IPS DF 4.7 (cell line): ENCODE results near the gene SETSIP.
"Not testable (repeated sequence)": the region's sequence is repeated elsewhere in the genome, so short reads cannot be mapped to it uniquely, and the experiment has no call there.

Experiments
- DNase-seq: peaks from one replicate; pipeline ENCODE4 v3.0.0-alpha.2; 2013; ENCODE audit warnings: low spot score; ENCODE audit errors: extremely low read depth

Gene SETSIP, protein sequence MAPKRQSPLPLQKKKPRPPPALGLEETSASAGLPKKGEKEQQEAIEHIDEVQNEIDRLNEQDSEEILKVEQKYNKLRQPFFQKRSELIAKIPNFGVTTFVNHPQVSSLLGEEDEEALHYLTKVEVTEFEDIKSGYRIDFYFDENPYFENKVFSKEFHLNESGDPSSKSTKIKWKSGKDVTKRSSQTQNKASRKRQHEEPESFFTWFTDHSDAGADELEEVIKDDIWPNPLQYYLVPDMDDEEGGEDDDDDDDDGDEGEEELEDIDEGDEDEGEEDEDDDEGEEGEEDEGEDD

DNA sequence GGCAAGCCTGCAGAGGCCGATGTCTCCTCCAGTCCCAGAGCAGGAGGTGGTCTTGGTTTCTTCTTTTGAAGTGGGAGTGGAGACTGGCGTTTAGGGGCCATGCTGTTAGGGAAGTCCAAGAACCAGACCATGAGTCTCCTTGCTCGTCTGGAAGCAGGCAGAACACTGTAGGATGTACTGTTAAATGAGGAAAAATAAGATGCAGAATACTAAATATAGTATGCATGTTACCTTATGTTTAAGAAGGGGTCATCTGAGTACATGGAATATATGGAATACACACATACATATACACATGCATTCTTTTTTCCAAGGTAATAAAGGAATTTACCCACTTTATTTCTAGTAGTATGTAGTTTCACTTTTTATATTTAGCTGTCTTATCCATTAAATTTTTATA, at the start of gene SETSIP:
SETSIP (minus strand) TSS at position 101 of the 400 bp plus-strand sequence; CDS start at position 101, 0 bp downstream.
- no peak for DNase-seq

DNA sequence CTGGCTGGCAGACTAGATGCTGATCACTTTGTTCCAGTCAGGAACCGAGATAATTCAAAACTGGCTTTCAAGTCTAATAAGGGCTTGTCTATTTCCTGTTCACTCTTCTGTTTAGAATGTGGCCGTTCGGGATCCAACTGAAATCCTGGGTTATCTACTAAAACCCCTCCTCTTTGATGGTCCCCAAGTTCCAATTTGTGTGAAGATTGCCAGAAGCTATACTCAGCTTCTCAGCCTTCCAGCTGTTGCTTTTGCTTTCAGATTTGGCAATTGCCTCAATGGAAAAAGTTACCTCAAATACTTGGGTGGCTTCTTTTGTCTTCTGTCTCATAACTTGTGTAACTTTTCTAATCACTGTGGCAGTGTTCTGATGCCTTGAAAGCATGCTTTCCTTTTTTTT, 48.7 kb upstream of the SETSIP start:
- DNase-seq: no peak

DNA sequence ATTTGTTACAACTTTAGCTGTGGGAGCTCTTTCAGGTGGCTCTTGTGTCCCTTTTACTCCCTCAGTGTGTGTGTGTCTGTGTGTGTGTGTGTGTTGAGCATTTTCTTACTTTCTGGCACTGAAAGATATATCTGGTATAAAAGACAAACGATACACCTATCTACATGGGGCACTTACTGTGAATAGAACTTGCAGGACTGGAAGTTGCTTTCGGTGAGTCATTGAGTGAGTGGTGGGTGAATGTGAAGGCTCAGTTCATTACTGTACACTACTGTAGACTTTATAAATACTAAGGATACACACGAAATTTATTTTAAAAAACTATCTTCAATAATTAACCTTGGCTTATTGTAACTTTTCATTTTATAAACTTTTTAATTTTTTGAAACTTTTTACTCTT, 43.6 kb upstream of the SETSIP start:
- no peak for DNase-seq

DNA sequence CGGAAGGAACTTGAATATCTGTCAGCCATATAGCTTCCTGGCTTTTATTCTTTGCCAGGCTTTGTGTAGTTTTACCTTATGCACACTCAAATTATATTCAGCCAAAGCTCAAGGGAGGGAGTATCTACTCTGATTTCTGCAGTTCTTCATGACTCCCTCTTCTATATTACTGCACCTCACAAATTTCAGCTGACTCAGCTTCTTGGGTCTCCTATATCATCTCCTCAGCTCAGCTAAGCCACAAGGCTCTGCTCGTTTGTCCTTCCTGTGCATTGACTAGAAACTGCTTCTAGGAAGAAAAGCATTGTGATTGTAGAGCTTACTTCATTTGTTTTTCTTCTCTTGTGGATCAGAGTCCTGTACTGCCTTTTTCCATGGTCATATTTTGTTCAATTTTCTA, 42.3 kb upstream of the SETSIP start:
- no peak for DNase-seq

DNA sequence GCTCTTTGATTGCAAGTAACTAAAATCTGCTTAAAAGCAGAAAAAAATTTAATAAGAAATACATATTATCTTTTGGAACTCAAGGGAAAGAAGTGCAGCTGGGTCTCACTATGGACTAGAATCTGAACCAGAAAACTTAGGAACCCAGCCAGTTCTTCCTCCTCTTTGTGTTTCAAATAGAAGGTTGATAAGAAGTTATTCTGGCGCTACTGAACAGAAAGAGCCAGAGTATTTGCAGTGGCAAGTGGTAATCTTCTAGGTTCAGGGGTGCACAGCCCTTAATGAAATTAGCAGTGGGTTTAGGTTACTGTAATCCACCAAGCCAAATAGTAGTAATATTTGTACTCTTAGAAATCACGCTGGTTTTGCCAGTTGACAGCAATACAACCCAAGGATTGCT, 33.4 kb upstream of the SETSIP start:
- no peak for DNase-seq

DNA sequence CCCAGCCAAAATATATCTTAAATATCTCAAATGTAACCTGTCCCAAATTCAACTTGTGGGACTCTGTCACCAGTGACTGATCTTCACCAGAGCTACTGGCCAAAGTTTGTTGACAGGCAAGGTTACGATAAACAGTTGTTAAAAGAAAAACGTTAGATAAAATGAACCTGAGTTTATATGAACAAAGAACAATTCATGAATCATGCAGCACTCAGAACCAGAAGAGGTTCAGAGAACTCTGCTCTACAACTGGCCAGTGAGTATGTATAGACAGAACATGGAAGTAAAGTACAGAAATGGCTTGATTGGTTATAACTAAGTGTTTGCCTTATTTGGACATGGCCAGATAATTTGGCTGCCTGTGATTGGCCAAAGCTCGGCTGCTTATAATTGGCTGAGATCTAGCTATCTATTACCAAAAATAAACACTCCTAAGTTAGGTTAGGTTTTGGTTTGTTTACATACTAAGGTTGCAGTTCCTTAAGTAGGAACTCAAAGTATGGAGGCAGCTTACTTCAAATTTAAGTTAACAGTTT, 30.4 kb upstream of the SETSIP start:
- no peak for DNase-seq

DNA sequence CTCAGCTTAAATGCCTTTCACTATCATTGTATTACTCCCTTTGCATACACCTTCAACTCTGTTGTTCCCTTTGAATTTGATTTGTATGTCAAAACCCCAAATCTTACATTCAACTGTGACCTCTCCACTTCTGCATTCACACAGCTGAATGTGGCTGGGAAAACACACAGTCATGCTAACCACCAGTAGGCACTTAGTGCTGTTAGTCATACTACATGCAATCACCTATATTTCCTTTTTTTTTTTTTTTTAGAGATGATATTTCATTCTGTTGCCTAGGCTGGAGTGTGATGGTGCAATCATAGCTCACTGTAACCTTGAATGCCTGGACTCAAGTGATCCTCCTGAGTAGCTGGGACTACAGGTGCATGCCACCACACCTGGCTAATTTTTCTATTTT, 21.1 kb upstream of the SETSIP start:
- no peak for DNase-seq

DNA sequence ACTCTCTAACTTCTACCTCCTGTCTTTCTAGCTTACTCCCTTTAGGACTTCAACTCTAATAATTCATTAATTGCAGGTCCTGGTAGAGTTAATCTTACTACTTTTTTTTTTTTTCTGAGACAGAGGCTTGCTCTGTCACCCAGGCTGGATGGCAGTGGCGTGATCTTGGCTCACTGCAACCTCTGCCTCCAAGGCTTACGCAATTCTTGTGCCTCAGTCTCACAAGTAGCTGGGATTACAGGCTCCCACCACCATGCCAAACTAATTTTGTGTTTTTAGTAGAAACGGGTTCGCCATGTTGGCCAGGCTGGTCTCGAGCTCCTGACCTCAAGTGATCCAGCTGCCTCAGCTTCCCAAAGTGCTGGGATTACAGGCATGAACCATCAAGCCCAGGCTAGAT, 20.7 kb upstream of the SETSIP start:
- DNase-seq: no peak

DNA sequence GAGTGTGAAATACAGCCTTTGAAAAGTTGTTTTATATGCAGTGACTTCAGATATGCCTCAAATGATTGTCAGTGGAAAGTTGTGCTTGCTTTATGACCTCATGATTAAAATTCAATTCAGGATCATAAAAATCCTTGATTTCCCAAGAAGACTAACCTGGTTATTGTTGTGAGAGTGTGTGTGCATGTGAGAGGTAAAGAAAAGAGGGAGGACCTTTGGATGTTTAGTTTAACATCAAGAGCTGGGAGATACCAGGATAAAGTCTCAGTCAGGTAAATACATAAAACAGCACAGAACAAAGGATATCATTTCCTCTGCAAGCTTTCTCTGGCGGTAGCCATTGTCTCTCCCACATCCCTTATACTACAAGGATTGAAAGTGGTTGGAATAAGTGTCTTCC, 19.4 kb upstream of the SETSIP start:
- DNase-seq: no peak

DNA sequence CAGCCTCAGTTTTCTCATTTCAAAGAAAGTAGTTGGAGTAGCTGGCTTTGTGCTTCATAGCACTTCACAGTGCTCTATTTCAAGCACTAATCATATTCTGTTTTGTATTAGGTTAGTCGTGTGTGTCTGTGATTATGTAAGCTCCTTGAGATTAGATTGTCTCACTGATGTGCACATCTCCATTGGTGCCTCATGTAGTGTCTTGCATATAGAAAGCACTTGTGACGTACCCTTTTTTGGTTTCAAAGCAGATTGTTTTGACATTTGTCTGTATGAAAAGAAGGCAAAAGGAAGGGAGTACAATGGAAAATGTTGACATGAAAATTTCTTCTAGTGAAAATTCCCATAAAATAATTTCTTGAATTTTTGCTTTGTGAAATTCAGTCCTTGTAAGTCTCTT, 18.9 kb upstream of the SETSIP start:
- DNase-seq: no peak

DNA sequence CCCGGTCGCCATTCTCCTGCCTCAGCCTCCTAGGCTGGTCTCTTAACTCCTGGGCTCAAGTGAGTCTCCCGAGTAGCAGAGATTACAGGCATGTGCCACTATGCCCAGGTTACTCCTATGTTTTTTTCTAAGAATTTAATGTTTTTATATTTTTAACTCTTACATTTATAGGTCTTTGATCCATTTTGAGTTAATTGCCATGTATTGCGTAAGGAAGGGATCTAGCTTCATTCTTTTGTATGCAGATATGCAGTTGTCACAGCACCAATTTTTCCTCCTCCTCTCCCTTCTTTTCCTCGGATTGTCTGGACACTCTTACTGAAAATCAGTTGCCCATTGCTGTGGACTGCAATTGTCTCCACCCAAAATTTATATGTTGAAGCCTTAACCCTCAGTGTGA, 16.4 kb upstream of the SETSIP start:
- no peak for DNase-seq

DNA sequence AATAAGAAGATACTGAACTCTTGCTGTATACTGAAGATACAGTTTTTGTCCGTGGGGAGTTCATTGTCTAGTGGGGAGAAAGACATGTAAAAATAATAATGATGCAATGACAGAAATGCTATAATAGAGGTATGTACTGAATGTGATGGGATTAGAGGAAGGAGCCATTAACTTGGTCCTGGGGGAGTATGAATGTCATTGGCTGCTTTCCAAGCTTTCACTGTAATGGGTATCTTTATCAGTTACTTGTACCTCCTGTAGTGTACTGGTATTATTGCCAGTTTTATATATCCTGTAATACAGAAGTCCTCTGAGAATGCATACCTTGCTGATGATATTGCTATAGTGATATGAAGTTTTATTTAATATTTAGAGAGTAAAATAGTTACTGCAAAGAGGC, 12.3 kb upstream of the SETSIP start:
- no peak for DNase-seq

DNA sequence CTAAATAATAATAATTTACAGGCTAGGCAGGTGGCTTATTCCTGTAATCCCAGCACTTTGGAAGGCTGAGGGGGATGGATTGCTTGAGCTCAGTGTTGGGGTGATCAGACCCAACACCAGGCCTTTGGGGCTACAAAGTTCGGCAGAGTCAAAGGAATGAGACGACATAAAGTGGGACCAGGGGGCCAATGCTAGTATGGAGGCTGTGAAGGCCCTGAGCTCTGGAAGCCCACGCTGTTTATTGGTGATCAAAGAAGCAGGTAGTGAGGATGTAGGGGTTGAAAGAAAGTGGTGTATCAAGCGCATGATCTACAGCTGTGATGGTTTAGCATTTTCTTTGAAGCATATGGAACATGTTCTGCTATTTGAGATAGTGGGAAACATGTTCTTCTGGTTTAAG, 10.5 kb upstream of the SETSIP start:
- no peak for DNase-seq

DNA sequence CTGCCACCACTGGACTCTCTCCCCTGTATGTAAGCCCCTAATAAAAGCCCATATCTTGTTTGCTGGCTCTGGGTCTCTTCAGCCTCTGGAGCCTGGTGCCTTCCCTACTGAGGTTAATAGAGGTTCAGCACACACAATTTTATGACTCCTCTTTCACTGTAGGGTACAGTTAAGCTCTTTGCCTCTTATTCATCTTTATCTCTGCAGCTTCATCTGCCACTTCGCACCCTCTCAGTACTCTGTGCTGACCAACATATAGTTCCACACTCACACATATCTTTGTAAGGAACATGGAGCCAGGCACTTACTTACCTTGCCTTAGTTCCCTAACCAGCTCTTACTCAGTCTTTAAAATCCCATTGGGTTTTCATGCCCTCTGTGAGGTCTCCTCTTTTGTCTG, 9.4 kb upstream of the SETSIP start:
- DNase-seq: no peak

DNA sequence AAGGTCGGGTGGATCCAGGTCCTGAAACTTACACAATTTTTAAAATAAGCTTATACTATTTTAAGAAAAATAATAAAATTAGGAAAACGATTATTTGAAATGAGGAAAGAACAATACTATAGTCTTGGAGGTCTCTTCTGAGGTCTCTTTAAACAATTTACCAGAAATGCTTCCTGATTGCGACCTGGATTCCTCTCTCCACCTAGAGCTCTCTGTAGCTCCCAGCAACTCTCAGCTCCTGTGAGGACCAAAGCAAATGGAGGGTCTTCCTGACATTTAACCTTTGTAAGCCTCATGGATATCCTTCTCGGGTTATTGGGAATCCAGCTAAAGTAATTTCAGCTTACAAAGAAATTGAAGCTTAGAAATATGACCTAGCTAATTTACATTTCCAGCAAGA, 5.8 kb upstream of the SETSIP start:
- DNase-seq: no peak

DNA sequence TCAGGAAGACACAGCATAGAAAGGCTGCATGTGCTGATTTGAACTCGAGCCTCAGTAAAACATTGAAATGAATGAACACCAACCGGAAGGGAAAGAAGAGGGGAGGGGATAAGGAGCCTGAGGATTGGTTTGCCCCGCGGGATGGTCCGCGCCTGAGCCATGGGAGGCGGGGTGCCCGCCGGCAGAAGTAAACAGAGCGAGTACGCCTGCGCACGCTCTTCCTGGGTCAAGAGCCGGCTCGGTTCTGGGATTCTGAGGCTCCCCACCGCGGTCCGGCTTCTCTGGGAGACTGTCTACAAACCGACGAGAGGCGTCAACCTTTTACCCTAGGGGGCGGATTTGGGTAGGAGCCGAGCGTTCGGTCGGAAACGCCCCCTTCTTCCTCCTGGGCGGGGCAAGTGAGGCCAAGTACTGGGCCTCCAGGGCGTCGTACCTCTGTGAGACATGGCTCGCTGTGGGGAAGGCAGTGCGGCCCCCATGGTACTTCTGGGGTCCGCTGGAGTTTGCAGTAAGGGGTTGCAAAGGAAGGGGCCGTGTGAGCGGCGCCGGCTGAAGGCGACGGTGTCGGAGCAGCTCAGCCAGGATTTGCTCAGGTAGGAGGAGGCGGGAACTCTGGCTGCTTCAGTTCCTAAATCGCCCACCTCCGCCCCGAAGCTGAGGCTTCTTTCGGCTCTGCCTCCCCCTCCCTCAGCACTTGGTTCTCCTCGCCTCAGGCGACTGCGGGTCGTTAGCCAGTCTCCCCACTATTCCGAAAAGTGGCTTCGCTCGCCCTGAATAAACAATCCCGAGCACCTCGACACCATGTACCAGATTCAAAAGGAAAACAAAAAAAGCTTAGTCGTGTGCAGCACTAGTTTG, 5.1 kb upstream of the SETSIP start, which contains the start of gene BTBD8:
BTBD8 (plus strand) TSS at position 218 of the 858 bp plus-strand sequence; CDS start at position 445, 227 bp downstream.
- peak; percentile 79 for DNase-seq

DNA sequence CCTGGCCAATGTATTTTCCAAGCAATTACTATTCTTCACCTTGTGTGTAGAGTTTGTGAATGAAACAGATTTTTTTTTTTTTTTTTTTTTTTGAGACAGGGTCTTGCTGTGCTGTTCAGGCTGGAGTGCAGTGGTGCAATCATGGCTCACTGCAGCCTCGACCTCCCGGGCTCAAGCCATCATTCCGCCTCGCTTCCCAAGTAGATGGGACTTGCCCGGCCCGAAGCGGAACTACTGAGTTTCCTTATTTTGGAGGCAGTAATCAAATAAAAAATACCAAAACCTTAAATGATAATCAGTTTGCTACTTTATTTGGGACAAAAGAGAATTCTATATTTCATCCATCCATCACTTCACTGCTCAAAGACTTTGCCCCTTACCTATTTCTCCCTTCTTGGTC, 4.2 kb upstream of the SETSIP start:
- no peak for DNase-seq

DNA sequence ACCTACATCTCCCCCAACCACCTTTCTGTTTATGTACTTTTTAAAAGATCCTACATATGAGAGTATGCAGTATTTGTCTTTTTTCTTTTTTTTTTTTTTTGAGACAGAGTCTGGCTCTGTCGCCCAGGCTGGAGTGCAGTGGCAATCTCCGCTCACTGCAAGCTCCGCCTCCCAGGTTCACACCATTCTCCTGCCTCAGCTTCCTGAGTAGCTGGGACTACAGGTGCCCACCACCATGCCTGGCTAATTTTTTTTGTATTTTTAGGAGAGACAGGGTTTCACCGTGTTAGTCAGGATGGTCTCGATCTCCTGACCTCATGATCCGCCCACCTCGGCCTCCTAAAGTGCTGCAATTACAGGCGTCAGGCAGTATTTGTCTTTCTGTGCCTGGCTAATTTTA, 2.9 kb upstream of the SETSIP start:
- not testable (repeated sequence) for DNase-seq

DNA sequence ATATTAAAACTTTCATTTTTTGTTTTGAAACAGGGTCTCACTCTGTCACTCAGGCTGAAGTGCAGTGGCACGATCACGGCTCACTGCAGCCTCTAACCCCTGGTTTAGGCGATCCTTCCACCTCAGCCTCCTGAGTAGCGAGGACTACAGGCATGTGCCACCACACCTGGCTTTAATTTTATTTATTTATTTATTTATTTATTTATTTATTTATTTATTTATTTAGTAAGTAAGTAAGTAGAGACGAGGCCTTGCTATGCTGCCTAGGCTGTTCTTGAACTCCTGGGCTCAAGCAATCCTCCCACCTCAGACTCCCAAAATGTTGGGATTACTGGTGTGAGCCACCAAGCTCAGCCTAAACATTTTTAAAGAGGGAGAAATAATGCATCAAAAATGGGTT, 1.2 kb upstream of the SETSIP start:
- no peak for DNase-seq

DNA sequence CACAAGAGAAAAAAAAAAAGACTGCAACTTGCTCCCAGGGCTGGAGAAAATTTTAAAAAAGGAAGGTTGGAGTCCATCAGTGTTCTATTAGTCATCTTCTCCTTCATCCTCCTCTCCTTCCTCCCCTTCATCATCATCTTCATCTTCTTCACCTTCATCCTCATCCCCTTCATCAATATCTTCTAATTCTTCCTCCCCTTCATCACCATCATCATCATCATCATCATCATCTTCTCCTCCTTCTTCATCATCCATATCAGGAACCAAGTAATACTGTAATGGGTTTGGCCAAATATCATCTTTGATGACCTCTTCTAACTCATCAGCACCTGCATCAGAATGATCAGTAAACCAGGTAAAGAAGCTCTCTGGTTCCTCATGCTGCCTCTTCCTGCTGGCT, 765 bp downstream of the SETSIP start:
- DNase-seq: not testable (repeated sequence)

DNA sequence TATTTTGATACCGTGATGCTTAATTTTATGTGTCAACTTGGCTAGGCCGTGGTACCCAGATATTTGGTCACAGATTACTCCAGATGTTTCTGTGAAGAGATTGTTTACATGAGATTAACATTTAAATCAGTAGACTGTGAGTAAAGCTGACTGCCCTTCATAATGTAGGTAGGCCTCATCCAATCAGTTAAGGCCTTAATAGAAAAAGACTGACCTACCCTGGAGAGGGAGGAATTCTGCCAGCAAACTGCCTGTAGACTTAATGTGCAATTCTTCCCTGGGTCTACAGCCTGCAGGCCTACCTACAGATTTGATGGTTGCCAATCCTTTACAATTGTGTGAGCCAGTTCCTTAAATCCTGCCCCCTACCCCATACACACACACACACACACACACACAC, 4.3 kb downstream of the SETSIP start:
- DNase-seq: no peak

DNA sequence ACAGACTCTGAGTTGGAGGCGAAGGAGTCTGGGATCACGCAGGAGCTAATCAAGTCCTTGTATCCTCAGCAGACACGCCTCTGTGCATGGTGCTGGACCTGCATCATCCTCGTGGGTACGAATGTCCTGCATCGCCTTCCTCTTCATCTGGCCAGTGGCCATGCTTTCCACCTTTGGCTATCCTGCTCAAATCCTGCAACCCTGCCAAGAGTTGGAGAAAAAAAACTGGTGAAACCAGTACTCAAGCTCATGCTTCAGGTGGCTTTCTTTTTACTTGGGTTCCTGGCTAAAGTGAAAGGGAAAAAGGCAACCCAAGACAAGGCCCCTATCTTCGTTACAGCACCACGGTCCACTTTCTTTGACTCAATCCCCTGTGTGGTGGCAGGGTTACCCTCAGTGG, 8.9 kb downstream of the SETSIP start:
- no peak for DNase-seq

DNA sequence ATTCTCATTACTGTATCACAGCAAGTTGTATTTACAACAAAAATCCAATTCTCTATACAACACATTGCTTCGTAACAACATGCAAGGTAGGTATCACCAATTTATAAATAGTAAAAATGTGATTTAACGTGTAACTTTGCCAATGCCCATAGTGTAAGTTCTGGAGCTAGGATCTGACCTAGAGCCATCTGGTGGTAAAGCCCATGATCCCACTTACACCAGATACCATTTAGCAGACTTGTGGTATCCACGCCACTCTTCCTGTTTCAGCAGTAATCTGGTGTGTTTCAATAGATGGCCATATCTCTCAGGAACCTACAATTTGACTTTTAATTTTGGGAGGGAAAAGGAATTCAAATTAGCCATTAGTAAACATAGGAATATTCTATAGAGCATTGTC, 10.2 kb downstream of the SETSIP start:
- no peak for DNase-seq
